HepG2 (cell line): Measurements from ENCODE around the gene CLDN3. TPM values are rescaled to one million over a fixed set of nuclear protein-coding genes. Genes with fewer than 3 reads are reported as not detected.

Experiments used
- ATAC-seq: fragments of 200-7000 bp; cut with Tn5 transposase; 3 replicates; pipeline ENCODE4 v1.9.1; 2020; ENCODE audit warnings: mild to moderate bottlenecking, moderate library complexity
- BruUV-seq: library from RNA; stranded (reverse); fragments of 400-500 nt; replicated peaks from 2 replicates; lab custom pipeline; 2021; lab: Mats Ljungman, UMichigan
- CTCF ChIA-PET: fragments of 300-600 bp; formaldehyde crosslinking; extraction: SDS; loops from one replicate; lab custom pipeline; 2021; ENCODE audit warnings: low total read pairs, inconsistent platforms, low intra/inter-chr PET ratio; lab: Yijun Ruan, JAX
- POLR2A ChIA-PET: fragments of 350-600 bp; sonication (Branson Sonifier 250); formaldehyde crosslinking; loops from one replicate; lab custom pipeline; 2020; ENCODE audit warnings: antibody characterized with exemption, inconsistent platforms; lab: Yijun Ruan, JAX
- DNase-seq: peaks from one replicate; pipeline ENCODE4 v3.0.0-alpha.2; 2015; ENCODE audit warnings: low spot score
- FAIRE-seq: peaks from 3 replicates; lab custom pipeline; 2011; peaks lifted over from hg19 to GRCh38; lab: Jason Lieb, UNC
- H2AFZ ChIP-seq: one replicate; pipeline ENCODE4 v1.6.1; 2011; ENCODE audit warnings: low read length, inconsistent platforms
- H3K27ac ChIP-seq: fragments of 300-600 bp; 3 replicates; pipeline ENCODE4 v1.8.0; 2011; ENCODE audit warnings: mixed run types, mild to moderate bottlenecking, mixed read lengths, low read length, inconsistent platforms; ENCODE audit not compliant: insufficient read depth; ENCODE audit errors: extremely low read length
- H3K27me3 ChIP-seq, 2 experiments: fragments of 200-600 bp in 1 of 2; 2 replicates in 1 of 2; 3 replicates in 1 of 2; pipeline versions ENCODE4 v1.6.0 to v1.8.0; 2011; ENCODE audit warnings: low read length in 2 of 2, mild to moderate bottlenecking in 2 of 2, moderate library complexity in 2 of 2, inconsistent platforms in 1 of 2; ENCODE audit not compliant: insufficient read depth in 2 of 2, control insufficient read depth in 1 of 2
- H3K36me3 ChIP-seq, 2 experiments: fragments of 200-600 bp in 1 of 2; replicated peaks in 1 of 2; 2 replicates in 1 of 2; 3 replicates in 1 of 2; pipeline versions ENCODE4 v1.5.1 to v1.8.0; 2011; ENCODE audit warnings: low read length in 2 of 2, inconsistent platforms in 1 of 2; ENCODE audit not compliant: insufficient read depth in 2 of 2, control insufficient read depth in 1 of 2
- H3K4me1 ChIP-seq: 2 replicates; pipeline ENCODE4 v1.5.1; 2012; ENCODE audit warnings: low read length, inconsistent platforms; ENCODE audit not compliant: insufficient read depth
- H3K4me2 ChIP-seq: 2 replicates; pipeline ENCODE4 v1.6.0; 2011; ENCODE audit warnings: low read depth, low read length, inconsistent platforms
- H3K4me3 ChIP-seq, 3 experiments: fragments of 200-600 bp in 1 of 3; sonication (generic), shearing (Covaris generic) in 1 of 3; replicated peaks in 1 of 3; 2 replicates each; pipeline ENCODE4 v1.5.1; 2011 to 2016; ENCODE audit warnings: low read length in 3 of 3, inconsistent platforms in 2 of 3, low read depth in 2 of 3, mild to moderate bottlenecking in 2 of 3, control low read depth in 1 of 3, mixed read lengths in 1 of 3; ENCODE audit not compliant: insufficient read depth in 1 of 3
- H3K79me2 ChIP-seq: one replicate; pipeline ENCODE4 v1.6.1; 2011; ENCODE audit warnings: low read length, inconsistent platforms; ENCODE audit not compliant: insufficient read depth
- H3K9ac ChIP-seq: 2 replicates; pipeline ENCODE4 v1.6.0; 2011; ENCODE audit warnings: mild to moderate bottlenecking, low read depth, low read length, inconsistent platforms; ENCODE audit not compliant: insufficient read depth
- H3K9me3 ChIP-seq: 2 replicates; pipeline ENCODE4 v1.5.1; 2012; ENCODE audit warnings: mild to moderate bottlenecking, low read length
- H4K20me1 ChIP-seq: 2 replicates; pipeline ENCODE4 v1.6.0; 2011; ENCODE audit warnings: inconsistent platforms, mild to moderate bottlenecking, low read length, moderate library complexity; ENCODE audit not compliant: insufficient read depth
- ARID3A ChIP-seq: IDR thresholded peaks from 2 replicates; pipeline ENCODE4 v1.6.1; 2012; ENCODE audit warnings: low read depth, low read length, improper control_type of control experiment
- EEA1 ChIP-seq: sonication (generic); formaldehyde crosslinking; IDR thresholded peaks from 2 replicates; pipeline ENCODE4 v1.5.1; 2020; ENCODE audit warnings: mild to moderate bottlenecking, missing genetic modification reagents, borderline replicate concordance
- ETV5 ChIP-seq: IDR thresholded peaks from 2 replicates; pipeline ENCODE4 v1.6.1; 2018; ENCODE audit warnings: missing biosample characterization, missing genetic modification reagents, inconsistent platforms, borderline replicate concordance
- GABPA ChIP-seq, 2 experiments: IDR thresholded peaks; 2 replicates each; pipeline ENCODE4 v1.6.1; 2011 to 2016; ENCODE audit warnings: low read depth in 2 of 2, low read length in 1 of 2, missing biosample characterization in 1 of 2, missing genetic modification characterization in 1 of 2
- GABPB1 ChIP-seq: IDR thresholded peaks from 2 replicates; pipeline ENCODE4 v1.6.1; 2016; ENCODE audit warnings: mild to moderate bottlenecking, missing genetic modification reagents, moderate library complexity, missing compliant biosample characterization
- GTF2F1 ChIP-seq: fragments of 150-350 bp; IDR thresholded peaks from 2 replicates; pipeline ENCODE4 v1.6.1; 2014; ENCODE audit warnings: low read length
- ZBTB37 ChIP-seq: sonication (generic); formaldehyde crosslinking; IDR thresholded peaks from 2 replicates; pipeline ENCODE4 v1.4.0; 2020; ENCODE audit warnings: mild to moderate bottlenecking, missing genetic modification reagents
- ZFYVE20 ChIP-seq: sonication (generic); formaldehyde crosslinking; IDR thresholded peaks from 2 replicates; pipeline ENCODE4 v1.8.0; 2023; ENCODE audit warnings: low read depth, mild to moderate bottlenecking, moderate library complexity, missing genetic modification reagents, borderline replicate concordance
- ZKSCAN5 ChIP-seq: sonication (generic); formaldehyde crosslinking; IDR thresholded peaks from 2 replicates; pipeline ENCODE4 v1.5.1; 2020; ENCODE audit warnings: mild to moderate bottlenecking, missing genetic modification reagents
- ZMYM4 ChIP-seq: sonication (generic); formaldehyde crosslinking; IDR thresholded peaks from 2 replicates; pipeline ENCODE4 v1.8.1; 2023; ENCODE audit warnings: mild to moderate bottlenecking, missing genetic modification reagents
- ZNF263 ChIP-seq: sonication (generic); formaldehyde crosslinking; IDR thresholded peaks from 2 replicates; pipeline ENCODE4 v1.4.0; 2020; ENCODE audit warnings: missing genetic modification reagents
- ZNF431 ChIP-seq: sonication (generic); formaldehyde crosslinking; IDR thresholded peaks from 2 replicates; pipeline ENCODE4 v1.9.0; 2022; ENCODE audit warnings: missing genetic modification reagents, low read depth, mild to moderate bottlenecking, borderline replicate concordance
- ZNF674 ChIP-seq: sonication (generic); formaldehyde crosslinking; IDR thresholded peaks from 2 replicates; pipeline ENCODE4 v1.5.0; 2020; ENCODE audit warnings: low read depth, mild to moderate bottlenecking, missing genetic modification reagents
- ZSCAN31 ChIP-seq: sonication (generic); formaldehyde crosslinking; IDR thresholded peaks from 2 replicates; pipeline ENCODE4 v1.5.0; 2020; ENCODE audit warnings: low read depth, mild to moderate bottlenecking, missing genetic modification reagents
- ZXDC ChIP-seq: sonication (generic); formaldehyde crosslinking; IDR thresholded peaks from 2 replicates; pipeline ENCODE4 v1.5.0; 2020; ENCODE audit warnings: mild to moderate bottlenecking, missing genetic modification reagents
- WGBS: methylation state at CpG from one replicate; pipeline ENCODE4 v1.1.6; 2017; ENCODE audit warnings: low lambda C conversion rate; 5-methylcytosine and 5-hydroxymethylcytosine counted together
- in situ Hi-C: cut with HindIII; loops from 2 replicates; pipeline ENCODE4 v1.10.0; 2017; ENCODE audit warnings: low pct_unique_long_range_greater_than_20kb; ENCODE audit not compliant: extremely low pct_ligation_motif_present
- intact Hi-C: fragments of 100-400 bp; cut with micrococcal nuclease; formaldehyde crosslinking; loops from one replicate; pipeline ENCODE4 v1.10.0; 2022; ENCODE audit not compliant: unreplicated experiment
- polyA plus RNA-seq, 8 experiments: library from polyadenylated mRNA; depleted of rRNA in 3 of 8; stranded (reverse) in 7 of 8; unstranded in 1 of 8; fragments of >200 nt; fragmentation: Illumina TruSeq in 4 of 8; extraction: Trizol in 4 of 8; gene quantifications; 2 replicates each; pipeline versions ENCODE4 v1.2.1 to v1.2.3, GENCODE V29; 2011 to 2016; ENCODE audit warnings: low read depth in 4 of 8, missing spikeins in 1 of 8, mixed read lengths in 1 of 8; ENCODE audit not compliant: insufficient read depth in 1 of 8
- total RNA-seq, 5 experiments: library from RNA; depleted of rRNA; stranded (reverse); fragments of >200 nt; fragmentation: Illumina TruSeq; extraction: Trizol; gene quantifications; 2 replicates each; pipeline ENCODE4 v1.2.3, GENCODE V29; 2016; ENCODE audit warnings: low read depth in 1 of 5

The CLDN3 gene
- total and polyA plus RNA-seq, 2 of the 13 experiments (the other 11 are each of a cell fraction or from before 2014, with no cell fraction given): 0.31 to 0.51 TPM

GRCh38 chr7:73742338-73742752 is 27.7 kb downstream of the CLDN3 start:
- FAIRE-seq: no peak
- ChIA-PET POLR2A (no interaction called here), CTCF (no interaction called here)
- peaks cover 0 to 4% of the 10 kb centered on the region in 2 experiments; a peak in 1 of 5 replicates for H3K36me3 ChIP-seq
- peaks cover 37% of the 10 kb centered on the region for H3K4me1 ChIP-seq
- peak overlapping the region; percentile 24 to 67 (median 45); a peak in 5 of 6 replicates for H3K4me3 ChIP-seq
- in situ Hi-C loops: no loop called here
- intact Hi-C loops: loop anchor here (5.0 kb wide), 1 partner anchor 115 kb away; no protein-coding TSS in a partner anchor
- no peaks in the 10 kb centered on the region for H3K27me3 ChIP-seq
- H4K20me1 ChIP-seq: no peaks in the 10 kb centered on the region
- H3K27ac ChIP-seq: no peak overlapping the region
- no peak for DNase-seq
- peak; percentile 3; the same call in 2 of the 3 replicates for ATAC-seq
- BruUV-seq: no TSS peak
- H3K9ac ChIP-seq: peak overlapping the region; percentile 67
- WGBS: 11% methylated on average over 4 of the region's 7 CpGs
- peak overlapping the region; percentile 51 for H2AFZ ChIP-seq
- no peaks in the 10 kb centered on the region for H3K79me2 ChIP-seq
- H3K4me2 ChIP-seq: peak overlapping the region; percentile 94
- H3K9me3 ChIP-seq: no peaks in the 10 kb centered on the region
- peak; percentile 50; the same call in 1 of the 2 replicates for TF ChIP-seq ETV5 (CRISPR knock-in tag)
- no peak for TF ChIP-seq ZNF674 (CRISPR knock-in tag)
- TF ChIP-seq GABPB1: peak; percentile 26; the same call in 1 of the 2 replicates
- TF ChIP-seq ZNF263: peak; percentile 86
- peak; percentile 91 for TF ChIP-seq ZKSCAN5
- 0 out of 2 replicates have a peak, but pooled peaks have one; percentile 2 for TF ChIP-seq ZMYM4 (CRISPR knock-in tag)
- TF ChIP-seq ZNF431 (CRISPR knock-in tag): 0 out of 2 replicates have a peak, but pooled peaks have one; percentile 21
- TF ChIP-seq EEA1 (CRISPR knock-in tag): no peak
- TF ChIP-seq GABPA (IDR thresholded peaks at IDR 0.05; ENCODE audit: low read depth, low read length): no peak
- TF ChIP-seq GABPA (CRISPR knock-in tag; IDR thresholded peaks at IDR 0.05; ENCODE audit: low read depth): peak; percentile 50; the same call in 1 of the 2 replicates
- no peak for TF ChIP-seq ZSCAN31 (CRISPR knock-in tag)
- no peak for TF ChIP-seq ZBTB37 (CRISPR knock-in tag)
- no peak for TF ChIP-seq ZFYVE20 (CRISPR knock-in tag)
- TF ChIP-seq ARID3A: no peak
- TF ChIP-seq GTF2F1: no peak
- 0 out of 2 replicates have a peak, but pooled peaks have one; percentile 21 for TF ChIP-seq ZXDC
